NT2/D1 (cell line): ENCODE results near the gene VPS50.

Source experiments
- SUZ12 ChIP-seq: IDR thresholded peaks from 2 replicates; pipeline ENCODE4 v1.6.1; 2011; ENCODE audit not compliant: insufficient read length, insufficient read depth; ENCODE audit errors: extremely low read depth
- YY1 ChIP-seq: IDR thresholded peaks from 2 replicates; pipeline ENCODE4 v1.6.1; 2011; ENCODE audit not compliant: insufficient read length, insufficient read depth
- ZNF274 ChIP-seq: IDR thresholded peaks from 2 replicates; pipeline ENCODE4 v1.6.1; 2011; ENCODE audit warnings: mild to moderate bottlenecking, low read depth, low read length

GRCh38 chr7:93284908-93285307, 52.7 kb downstream of the VPS50 start:
- TF ChIP-seq YY1 (no peak), ZNF274 (no peak), SUZ12 (no peak)
